KMS-11 (cell line): Measurements from ENCODE around the gene PLEKHM3.

ENCODE experiments used
- H2AFZ ChIP-seq: fragments of 200-600 bp; sonication (generic); 2 replicates; pipeline ENCODE4 v1.6.1; 2016; ENCODE audit warnings: antibody characterized with exemption, mixed run types, low read depth
- H3K27ac ChIP-seq: fragments of 200-600 bp; sonication (generic); 2 replicates; pipeline ENCODE4 v1.6.1; 2016; ENCODE audit warnings: mild to moderate bottlenecking, mixed run types
- H3K27me3 ChIP-seq: fragments of 200-600 bp; sonication (generic); 2 replicates; pipeline ENCODE4 v1.6.1; 2017; ENCODE audit warnings: mild to moderate bottlenecking, low read depth, mixed run types, moderate library complexity; ENCODE audit not compliant: insufficient read depth
- H3K36me3 ChIP-seq: fragments of 200-600 bp; sonication (generic); 2 replicates; pipeline ENCODE4 v1.6.1; 2017; ENCODE audit warnings: mild to moderate bottlenecking, mixed run types; ENCODE audit not compliant: insufficient read depth
- H3K4me1 ChIP-seq: fragments of 200-600 bp; sonication (generic); 2 replicates; pipeline ENCODE4 v1.6.1; 2016; ENCODE audit warnings: mild to moderate bottlenecking, low read depth, mixed run types; ENCODE audit not compliant: poor library complexity, severe bottlenecking
- H3K4me2 ChIP-seq: fragments of 200-600 bp; sonication (generic); 2 replicates; pipeline ENCODE4 v1.7.0; 2016; ENCODE audit warnings: mild to moderate bottlenecking, mixed run types
- H3K4me3 ChIP-seq: fragments of 200-600 bp; sonication (generic); IDR thresholded peaks from 2 replicates; pipeline ENCODE4 v1.6.1; 2017; ENCODE audit warnings: low read depth, low read length, mixed read lengths; ENCODE audit not compliant: insufficient read depth
- H3K79me2 ChIP-seq: fragments of 200-600 bp; sonication (generic); 2 replicates; pipeline ENCODE4 v1.6.1; 2016; ENCODE audit warnings: low read depth, mixed run types; ENCODE audit not compliant: insufficient read depth
- H3K9ac ChIP-seq: fragments of 200-600 bp; sonication (generic); 2 replicates; pipeline ENCODE4 v1.6.1; 2016; ENCODE audit warnings: mild to moderate bottlenecking, mixed run types
- H4K20me1 ChIP-seq: fragments of 200-600 bp; sonication (generic); 2 replicates; pipeline ENCODE4 v1.6.1; 2016; ENCODE audit warnings: mild to moderate bottlenecking, mixed run types; ENCODE audit not compliant: insufficient read depth
- TF ChIP-seq, protein P1 (sequence below): fragments of 200-600 bp; sonication (generic); conservative IDR thresholded peaks from 2 replicates; pipeline ENCODE4 v1.6.1; 2017; ENCODE audit warnings: low read depth, mild to moderate bottlenecking, antibody characterized with exemption, low read length, moderate library complexity, mixed read lengths

Gene PLEKHM3, protein sequence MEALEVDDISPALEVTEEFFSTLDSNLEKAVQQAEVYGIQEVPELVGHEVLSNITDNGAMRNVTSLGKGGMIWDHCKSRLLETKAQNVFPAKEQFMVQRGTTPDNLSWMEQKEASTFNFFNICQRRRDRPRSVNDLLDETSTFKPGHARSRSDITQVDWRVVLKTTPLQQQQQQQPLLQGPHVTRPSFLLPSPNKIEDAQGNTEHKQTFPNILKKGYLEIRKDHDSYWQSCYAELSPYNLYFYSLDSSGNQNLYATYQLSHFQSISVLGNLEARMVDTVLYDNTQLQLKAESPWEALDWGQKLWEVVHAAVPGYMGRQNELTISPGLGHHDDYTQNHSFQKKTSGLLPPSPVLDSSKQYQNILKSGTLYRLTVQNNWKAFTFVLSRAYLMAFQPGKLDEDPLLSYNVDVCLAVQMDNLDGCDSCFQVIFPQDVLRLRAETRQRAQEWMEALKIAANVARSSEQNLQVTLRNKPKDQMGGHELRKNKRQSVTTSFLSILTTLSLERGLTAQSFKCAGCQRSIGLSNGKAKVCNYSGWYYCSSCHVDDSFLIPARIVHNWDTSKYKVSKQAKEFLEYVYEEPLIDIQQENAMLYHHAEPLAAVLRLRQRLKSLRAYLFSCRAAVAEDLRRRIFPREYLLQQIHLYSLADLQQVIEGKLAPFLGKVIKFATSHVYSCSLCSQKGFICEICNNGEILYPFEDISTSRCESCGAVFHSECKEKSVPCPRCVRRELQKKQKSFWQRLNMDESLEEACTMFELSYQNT

DNA sequence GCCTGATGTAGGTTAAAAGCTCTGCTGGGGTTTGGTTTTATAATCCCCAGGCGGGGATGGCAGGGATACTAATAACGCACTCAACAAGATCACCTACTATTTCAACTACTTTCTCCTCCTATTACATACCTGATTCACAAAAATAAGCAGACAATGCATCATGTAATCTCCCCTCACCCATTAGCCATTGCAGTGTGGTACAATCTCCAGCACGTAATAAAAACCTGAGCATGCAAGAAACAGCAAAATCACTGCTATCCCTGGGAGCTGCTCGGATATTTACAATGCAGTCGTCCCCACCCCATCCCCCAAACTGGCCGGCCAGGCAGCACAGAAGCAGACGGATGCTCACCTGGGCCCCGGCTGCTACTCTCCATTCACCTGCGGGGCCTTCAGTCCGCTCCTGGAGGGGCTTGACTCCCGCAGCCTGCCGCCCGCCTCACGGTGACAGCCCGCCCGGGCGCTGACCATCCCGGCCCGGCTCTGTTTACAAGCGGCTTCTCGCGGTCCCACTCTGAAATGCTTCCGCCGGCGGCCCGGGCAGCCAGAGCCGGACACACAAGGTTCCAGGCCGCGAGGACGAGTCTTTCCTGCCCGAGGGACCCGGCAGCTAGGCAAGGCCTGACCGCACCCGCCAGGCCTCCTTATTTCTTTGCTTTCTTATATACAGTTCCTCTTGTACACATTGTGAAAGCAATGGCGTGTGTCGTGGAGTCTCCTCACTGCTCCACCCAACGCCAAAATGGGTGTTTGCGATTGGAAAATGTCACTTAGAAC is at the start of gene PLEKHM3:
Gene PLEKHM3 (minus strand): TSS at position 491 of the 777 bp plus-strand sequence. CDS start 23,888 bp downstream, outside the sequence.
- Histone ChIP-seq H3K27ac (peak within 1 kb of the TSS; percentile 34; the same call in 1 of the 2 replicates), H3K36me3 (no peaks in the 10 kb centered on the region), H3K4me3 (peak within 1 kb of the TSS; percentile 96), H3K79me2 (no peaks in the 10 kb centered on the region; the same call in 1 of the 2 replicates), H3K4me1 (peaks cover 10% of the 10 kb centered on the region), H2AFZ (peak within 1 kb of the TSS; percentile 98), H3K27me3 (no peaks in the 10 kb centered on the region), H3K9ac (peak within 1 kb of the TSS; percentile 66; the same call in 1 of the 2 replicates), H3K4me2 (peak within 1 kb of the TSS; percentile 85), H4K20me1 (no peaks in the 10 kb centered on the region)
- TF ChIP-seq, protein P1, sequence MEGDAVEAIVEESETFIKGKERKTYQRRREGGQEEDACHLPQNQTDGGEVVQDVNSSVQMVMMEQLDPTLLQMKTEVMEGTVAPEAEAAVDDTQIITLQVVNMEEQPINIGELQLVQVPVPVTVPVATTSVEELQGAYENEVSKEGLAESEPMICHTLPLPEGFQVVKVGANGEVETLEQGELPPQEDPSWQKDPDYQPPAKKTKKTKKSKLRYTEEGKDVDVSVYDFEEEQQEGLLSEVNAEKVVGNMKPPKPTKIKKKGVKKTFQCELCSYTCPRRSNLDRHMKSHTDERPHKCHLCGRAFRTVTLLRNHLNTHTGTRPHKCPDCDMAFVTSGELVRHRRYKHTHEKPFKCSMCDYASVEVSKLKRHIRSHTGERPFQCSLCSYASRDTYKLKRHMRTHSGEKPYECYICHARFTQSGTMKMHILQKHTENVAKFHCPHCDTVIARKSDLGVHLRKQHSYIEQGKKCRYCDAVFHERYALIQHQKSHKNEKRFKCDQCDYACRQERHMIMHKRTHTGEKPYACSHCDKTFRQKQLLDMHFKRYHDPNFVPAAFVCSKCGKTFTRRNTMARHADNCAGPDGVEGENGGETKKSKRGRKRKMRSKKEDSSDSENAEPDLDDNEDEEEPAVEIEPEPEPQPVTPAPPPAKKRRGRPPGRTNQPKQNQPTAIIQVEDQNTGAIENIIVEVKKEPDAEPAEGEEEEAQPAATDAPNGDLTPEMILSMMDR = no peak

DNA sequence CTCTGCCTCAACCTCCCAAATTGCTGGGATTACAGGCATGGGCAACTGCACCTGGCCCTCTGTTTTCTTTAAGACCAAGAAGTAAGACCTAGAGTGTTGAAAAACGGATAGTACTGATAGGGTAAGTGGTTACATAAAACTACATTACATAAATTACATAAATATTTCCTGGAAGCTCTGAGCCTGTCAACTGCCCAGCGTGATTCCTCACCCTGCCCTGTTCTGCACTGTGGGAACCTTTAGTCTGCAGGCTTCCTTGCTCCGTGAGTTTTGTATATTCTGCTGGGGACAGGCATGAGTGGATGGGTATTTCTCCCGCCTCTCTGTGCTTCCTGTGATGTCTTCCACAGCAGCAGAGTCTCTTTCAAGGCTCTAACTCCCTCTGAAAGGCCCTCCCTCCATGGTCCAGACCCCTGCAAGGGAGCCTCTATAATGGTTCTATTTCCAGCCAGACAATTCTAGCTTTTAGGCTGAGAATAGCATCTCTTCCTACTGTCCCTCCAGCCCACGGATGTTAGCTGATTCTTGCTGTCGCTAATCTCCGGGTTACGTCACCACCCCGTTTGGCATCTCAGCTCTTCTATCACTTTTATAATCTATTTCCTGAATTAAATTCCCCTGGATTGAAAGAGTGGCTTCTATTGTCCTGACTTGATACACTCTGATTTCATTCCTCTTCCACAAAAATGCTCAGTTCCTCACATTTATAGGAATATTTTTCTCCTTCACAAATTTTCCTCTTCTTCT is 49.5 kb upstream of the PLEKHM3 start:
- no peak overlapping the region for H3K4me2 ChIP-seq
- TF ChIP-seq, protein P1 = no peak
- no peak overlapping the region for H3K27ac ChIP-seq
- no peak overlapping the region for H3K4me3 ChIP-seq
- H3K79me2 ChIP-seq = no peaks in the 10 kb centered on the region
- no peak overlapping the region for H2AFZ ChIP-seq
- no peaks in the 10 kb centered on the region for H3K4me1 ChIP-seq
- no peaks in the 10 kb centered on the region for H3K36me3 ChIP-seq
- H4K20me1 ChIP-seq = no peaks in the 10 kb centered on the region
- H3K9ac ChIP-seq = no peak overlapping the region
- H3K27me3 ChIP-seq = no peaks in the 10 kb centered on the region

DNA sequence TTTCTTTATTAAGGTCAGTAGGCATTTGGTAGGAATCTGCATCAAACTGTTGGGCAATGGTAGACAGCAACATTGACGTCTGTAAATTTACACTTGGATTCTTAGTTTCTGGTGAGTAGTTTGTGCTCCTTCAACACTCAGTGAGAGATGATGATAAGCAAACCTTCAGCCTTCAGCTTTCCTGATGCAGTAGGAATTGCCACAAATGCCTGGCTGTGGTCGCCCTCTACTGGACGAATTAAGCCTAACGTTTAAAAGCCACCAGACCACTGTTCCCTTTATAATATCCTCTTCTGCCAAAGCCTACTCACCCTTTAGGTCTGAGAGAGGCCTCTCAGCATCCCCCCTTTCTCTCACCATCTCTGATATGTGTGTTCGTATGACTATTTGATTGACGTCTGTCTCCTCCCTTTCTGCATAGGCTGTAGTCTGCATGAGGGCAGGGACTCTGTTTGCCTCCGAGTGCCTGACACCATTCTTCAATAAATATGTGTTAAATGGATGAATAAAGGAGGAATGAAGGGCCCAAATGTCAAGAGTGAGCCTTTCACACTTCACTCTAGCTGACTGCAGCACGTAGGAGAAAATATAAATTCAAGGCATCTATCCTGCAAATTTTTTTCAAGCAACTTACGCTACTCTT is 47.0 kb upstream of the PLEKHM3 start:
- Histone ChIP-seq H3K79me2 (no peaks in the 10 kb centered on the region), H3K4me2 (no peak overlapping the region), H3K4me3 (no peak overlapping the region), H3K4me1 (no peaks in the 10 kb centered on the region), H3K27ac (no peak overlapping the region), H2AFZ (no peak overlapping the region), H3K36me3 (no peaks in the 10 kb centered on the region), H3K9ac (no peak overlapping the region), H4K20me1 (no peaks in the 10 kb centered on the region), H3K27me3 (no peaks in the 10 kb centered on the region)
- TF ChIP-seq, protein P1 = peak; percentile 76
